HPDE6-E6E7 (cell line): ENCODE results near the gene AGPS.

Source experiments
- DNase-seq: peaks from one replicate; pipeline ENCODE4 v3.0.0; 2011; ENCODE audit warnings: missing footprints; ENCODE audit errors: extremely low spot score

The AGPS gene

GRCh38 chr2:177586154-177586553 is 193.6 kb downstream of the AGPS start:
- DNase-seq, result no peak

GRCh38 chr2:177587371-177587770 is 194.8 kb downstream of the AGPS start:
- DNase-seq, result no peak

GRCh38 chr2:177588671-177589070 is 196.1 kb downstream of the AGPS start:
- DNase-seq, result no peak

GRCh38 chr2:177589186-177589585 is 196.6 kb downstream of the AGPS start:
- no peak for DNase-seq

- no peak for DNase-seq
These were observed 199.8 kb downstream of the AGPS start for GRCh38 chr2:177592397-177592796.

- no peak for DNase-seq
These were observed 200.4 kb downstream of the AGPS start for GRCh38 chr2:177592945-177593344.

- DNase-seq, result no peak
These were observed 200.8 kb downstream of the AGPS start for GRCh38 chr2:177593402-177593801.
